ENCODE results near the gene AK9. TPM values are rescaled to one million over a fixed set of nuclear protein-coding genes. Genes with fewer than 3 reads are reported as not detected.

The AK9 gene
- total and polyA plus RNA-seq, 5 donors from 2014 or later: 4.3 to 8.2 (median 6.9) TPM

DNA sequence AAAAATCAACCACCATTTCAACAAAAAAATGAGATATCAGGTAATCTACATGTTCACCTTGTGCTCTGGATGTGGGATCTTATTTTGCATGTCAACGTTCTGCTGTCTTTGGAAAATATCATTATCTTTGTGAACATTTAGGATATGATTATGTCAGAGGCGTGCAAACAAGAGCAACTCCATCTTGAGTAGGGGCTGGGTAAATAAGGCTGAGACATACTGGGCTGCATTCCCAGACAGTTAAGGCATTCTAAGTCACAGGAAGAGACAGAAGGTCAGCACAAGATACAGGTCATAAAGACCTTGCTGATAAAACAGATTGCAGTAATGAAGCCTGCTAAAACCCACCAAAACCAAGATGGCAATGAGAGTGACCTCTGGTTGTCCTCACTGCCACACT lies 179.2 kb downstream of the AK9 start:
- no peaks in the 10 kb centered on the region for H3K36me3 ChIP-seq (ENCODE audit: control insufficient read depth, insufficient read depth, low read length)
- no peak overlapping the region for H3K4me3 ChIP-seq (ENCODE audit: low read depth, low read length)
- no peak overlapping the region for H3K27ac Mint-ChIP-seq
- H3K9me3 ChIP-seq (ENCODE audit: control insufficient read depth in 2 of 2, low read length in 2 of 2): no peaks in the 10 kb centered on the region
- peaks cover 7% of the 10 kb centered on the region for H3K4me1 ChIP-seq (ENCODE audit: control insufficient read depth, insufficient read depth, low read length, poor library complexity, severe bottlenecking)
- no peaks in the 10 kb centered on the region for H3K27me3 ChIP-seq (ENCODE audit: control insufficient read depth, insufficient read depth, low read length)
- H3K27me3 Mint-ChIP-seq: peaks cover 9% of the 10 kb centered on the region
- ATAC-seq (ENCODE audit: low read depth in 2 of 2): no peak
- H3K9me3 Mint-ChIP-seq: peaks cover 0 to 1% (median 0%) of the 10 kb centered on the region in 7 donors
- DNase-seq: no peak
- no peak overlapping the region for H3K27ac ChIP-seq (ENCODE audit: insufficient read depth, low read length, poor library complexity, severe bottlenecking)
- H3K36me3 Mint-ChIP-seq: no peaks in the 10 kb centered on the region
- H3K4me1 Mint-ChIP-seq: peaks cover 12 to 24% (median 19%) of the 10 kb centered on the region in 4 donors
- no peak overlapping the region for H3K4me3 Mint-ChIP-seq

DNA sequence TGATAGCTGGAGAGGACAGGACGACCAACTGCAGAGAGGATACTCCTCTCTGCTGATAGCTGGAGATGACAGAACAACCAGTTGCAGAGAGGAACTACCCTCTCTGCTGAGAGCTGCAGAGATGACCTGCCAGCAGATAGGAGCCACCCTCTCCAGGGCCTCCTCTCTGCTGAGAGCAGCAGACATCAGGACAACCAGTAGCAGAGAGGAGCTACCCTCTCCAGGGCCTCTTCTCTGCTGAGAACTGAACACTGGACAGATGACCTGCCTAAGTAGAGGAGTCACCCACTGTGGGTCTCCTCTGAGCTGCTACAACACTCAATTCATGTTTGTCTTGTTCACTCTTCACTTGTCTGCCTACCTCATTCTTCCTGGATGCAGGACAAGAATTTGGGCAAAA lies 180.6 kb downstream of the AK9 start:
- Mint-ChIP-seq H3K4me1 (peaks cover 6 to 9% (median 7%) of the 10 kb centered on the region in 4 donors), H3K27ac (no peak overlapping the region), H3K36me3 (no peaks in the 10 kb centered on the region), H3K9me3 (peaks cover 0 to 1% (median 0%) of the 10 kb centered on the region in 7 donors), H3K27me3 (peaks cover 12% of the 10 kb centered on the region), H3K4me3 (no peak overlapping the region)
- DNase-seq: no peak
- H3K27ac ChIP-seq (ENCODE audit: insufficient read depth, low read length, poor library complexity, severe bottlenecking): no peak overlapping the region
- H3K36me3 ChIP-seq (ENCODE audit: control insufficient read depth, insufficient read depth, low read length): no peaks in the 10 kb centered on the region
- ATAC-seq (ENCODE audit: low read depth in 2 of 2): no peak
- no peak overlapping the region for H3K4me3 ChIP-seq (ENCODE audit: low read depth, low read length)
- H3K9me3 ChIP-seq (ENCODE audit: control insufficient read depth in 2 of 2, low read length in 2 of 2): no peaks in the 10 kb centered on the region
- H3K4me1 ChIP-seq (ENCODE audit: control insufficient read depth, insufficient read depth, low read length, poor library complexity, severe bottlenecking): no peaks in the 10 kb centered on the region
- no peaks in the 10 kb centered on the region for H3K27me3 ChIP-seq (ENCODE audit: control insufficient read depth, insufficient read depth, low read length)

- Mint-ChIP-seq H3K4me3 (no peak overlapping the region), H3K27me3 (peaks cover 17% of the 10 kb centered on the region)
- no peak for ATAC-seq (ENCODE audit: low read depth in 2 of 2)
These were observed 182.7 kb downstream of the AK9 start for GRCh38 chr6:109508166-109508860.

GRCh38 chr6:109507490-109508072 lies 183.4 kb downstream of the AK9 start:
- H3K4me3 ChIP-seq (ENCODE audit: low read depth, low read length): no peak overlapping the region
- no peak overlapping the region for H3K4me3 Mint-ChIP-seq
- H3K4me1 ChIP-seq (ENCODE audit: control insufficient read depth, insufficient read depth, low read length, poor library complexity, severe bottlenecking): no peaks in the 10 kb centered on the region
- no peak overlapping the region for H3K27ac ChIP-seq (ENCODE audit: insufficient read depth, low read length, poor library complexity, severe bottlenecking)
- no peaks in the 10 kb centered on the region for H3K36me3 ChIP-seq (ENCODE audit: control insufficient read depth, insufficient read depth, low read length)
- H3K9me3 Mint-ChIP-seq: peaks cover 0 to 1% (median 0%) of the 10 kb centered on the region in 7 donors
- no peaks in the 10 kb centered on the region for H3K36me3 Mint-ChIP-seq
- DNase-seq (no peak), ATAC-seq (ENCODE audit: low read depth in 2 of 2) (no peak)
- no peaks in the 10 kb centered on the region for H3K9me3 ChIP-seq (ENCODE audit: control insufficient read depth in 2 of 2, low read length in 2 of 2)
- H3K27me3 ChIP-seq (ENCODE audit: control insufficient read depth, insufficient read depth, low read length): no peaks in the 10 kb centered on the region
- H3K27me3 Mint-ChIP-seq: peaks cover 15% of the 10 kb centered on the region
- H3K4me1 Mint-ChIP-seq: peaks cover 0 to 5% (median 0%) of the 10 kb centered on the region in 4 donors
- H3K27ac Mint-ChIP-seq: no peak overlapping the region

More at GRCh38 chr6:109508166-109508860, 182.7 kb downstream of the AK9 start:
- H3K27ac Mint-ChIP-seq: no peak overlapping the region
- H3K27ac ChIP-seq (ENCODE audit: insufficient read depth, low read length, poor library complexity, severe bottlenecking): no peak overlapping the region
- no peak for DNase-seq
- peaks cover 0 to 5% (median 0%) of the 10 kb centered on the region in 4 donors for H3K4me1 Mint-ChIP-seq
- H3K9me3 Mint-ChIP-seq: peaks cover 0 to 1% (median 0%) of the 10 kb centered on the region in 7 donors
- no peaks in the 10 kb centered on the region for H3K36me3 ChIP-seq (ENCODE audit: control insufficient read depth, insufficient read depth, low read length)
- H3K9me3 ChIP-seq (ENCODE audit: control insufficient read depth in 2 of 2, low read length in 2 of 2): no peaks in the 10 kb centered on the region
- H3K4me1 ChIP-seq (ENCODE audit: control insufficient read depth, insufficient read depth, low read length, poor library complexity, severe bottlenecking): no peaks in the 10 kb centered on the region
- H3K36me3 Mint-ChIP-seq: no peaks in the 10 kb centered on the region
- H3K27me3 ChIP-seq (ENCODE audit: control insufficient read depth, insufficient read depth, low read length): no peaks in the 10 kb centered on the region
- no peak overlapping the region for H3K4me3 ChIP-seq (ENCODE audit: low read depth, low read length)

- H3K4me1 ChIP-seq (ENCODE audit: control insufficient read depth, insufficient read depth, low read length, poor library complexity, severe bottlenecking): no peaks in the 10 kb centered on the region
- Mint-ChIP-seq H3K36me3 (no peaks in the 10 kb centered on the region), H3K27ac (no peak overlapping the region), H3K4me3 (no peak overlapping the region), H3K4me1 (peaks cover 0 to 5% (median 0%) of the 10 kb centered on the region in 4 donors), H3K9me3 (no peaks in the 10 kb centered on the region), H3K27me3 (peaks cover 14% of the 10 kb centered on the region)
- no peaks in the 10 kb centered on the region for H3K9me3 ChIP-seq (ENCODE audit: control insufficient read depth in 2 of 2, low read length in 2 of 2)
- no peaks in the 10 kb centered on the region for H3K27me3 ChIP-seq (ENCODE audit: control insufficient read depth, insufficient read depth, low read length)
- H3K4me3 ChIP-seq (ENCODE audit: low read depth, low read length): no peak overlapping the region
- H3K36me3 ChIP-seq (ENCODE audit: control insufficient read depth, insufficient read depth, low read length): no peaks in the 10 kb centered on the region
- no peak for DNase-seq
- no peak for ATAC-seq (ENCODE audit: low read depth in 2 of 2)
- no peak overlapping the region for H3K27ac ChIP-seq (ENCODE audit: insufficient read depth, low read length, poor library complexity, severe bottlenecking)
These were observed 184.2 kb downstream of the AK9 start for GRCh38 chr6:109506841-109507240.

DNA sequence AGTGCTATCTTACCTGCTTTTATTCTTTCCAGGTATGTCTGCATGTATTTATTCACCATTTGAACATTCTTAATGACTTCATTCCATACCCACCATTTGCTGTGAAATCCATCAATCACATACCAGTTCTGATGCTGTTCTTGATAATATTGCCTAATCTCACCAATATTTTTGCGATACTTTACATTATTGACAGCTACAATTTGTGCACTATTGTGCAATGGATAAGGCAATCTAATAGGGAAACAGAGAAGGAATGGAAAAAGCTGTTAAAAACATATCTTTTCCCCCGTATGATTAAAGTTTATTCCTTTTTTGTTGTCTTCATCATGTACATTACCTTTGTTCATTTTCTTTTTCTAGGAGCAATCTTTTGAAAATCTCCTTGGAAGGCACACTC lies 184.7 kb downstream of the AK9 start:
- no peak overlapping the region for H3K4me3 Mint-ChIP-seq
- H3K27ac Mint-ChIP-seq: no peak overlapping the region
- H3K36me3 ChIP-seq (ENCODE audit: control insufficient read depth, insufficient read depth, low read length): no peaks in the 10 kb centered on the region
- DNase-seq (no peak), ATAC-seq (ENCODE audit: low read depth in 2 of 2) (no peak)
- H3K27me3 Mint-ChIP-seq: peaks cover 14% of the 10 kb centered on the region
- H3K4me1 ChIP-seq (ENCODE audit: control insufficient read depth, insufficient read depth, low read length, poor library complexity, severe bottlenecking): no peaks in the 10 kb centered on the region
- no peak overlapping the region for H3K27ac ChIP-seq (ENCODE audit: insufficient read depth, low read length, poor library complexity, severe bottlenecking)
- no peaks in the 10 kb centered on the region for H3K9me3 ChIP-seq (ENCODE audit: control insufficient read depth in 2 of 2, low read length in 2 of 2)
- no peak overlapping the region for H3K4me3 ChIP-seq (ENCODE audit: low read depth, low read length)
- no peaks in the 10 kb centered on the region for H3K9me3 Mint-ChIP-seq
- H3K27me3 ChIP-seq (ENCODE audit: control insufficient read depth, insufficient read depth, low read length): peaks cover 3% of the 10 kb centered on the region
- peaks cover 0 to 5% (median 0%) of the 10 kb centered on the region in 4 donors for H3K4me1 Mint-ChIP-seq
- no peaks in the 10 kb centered on the region for H3K36me3 Mint-ChIP-seq

DNA sequence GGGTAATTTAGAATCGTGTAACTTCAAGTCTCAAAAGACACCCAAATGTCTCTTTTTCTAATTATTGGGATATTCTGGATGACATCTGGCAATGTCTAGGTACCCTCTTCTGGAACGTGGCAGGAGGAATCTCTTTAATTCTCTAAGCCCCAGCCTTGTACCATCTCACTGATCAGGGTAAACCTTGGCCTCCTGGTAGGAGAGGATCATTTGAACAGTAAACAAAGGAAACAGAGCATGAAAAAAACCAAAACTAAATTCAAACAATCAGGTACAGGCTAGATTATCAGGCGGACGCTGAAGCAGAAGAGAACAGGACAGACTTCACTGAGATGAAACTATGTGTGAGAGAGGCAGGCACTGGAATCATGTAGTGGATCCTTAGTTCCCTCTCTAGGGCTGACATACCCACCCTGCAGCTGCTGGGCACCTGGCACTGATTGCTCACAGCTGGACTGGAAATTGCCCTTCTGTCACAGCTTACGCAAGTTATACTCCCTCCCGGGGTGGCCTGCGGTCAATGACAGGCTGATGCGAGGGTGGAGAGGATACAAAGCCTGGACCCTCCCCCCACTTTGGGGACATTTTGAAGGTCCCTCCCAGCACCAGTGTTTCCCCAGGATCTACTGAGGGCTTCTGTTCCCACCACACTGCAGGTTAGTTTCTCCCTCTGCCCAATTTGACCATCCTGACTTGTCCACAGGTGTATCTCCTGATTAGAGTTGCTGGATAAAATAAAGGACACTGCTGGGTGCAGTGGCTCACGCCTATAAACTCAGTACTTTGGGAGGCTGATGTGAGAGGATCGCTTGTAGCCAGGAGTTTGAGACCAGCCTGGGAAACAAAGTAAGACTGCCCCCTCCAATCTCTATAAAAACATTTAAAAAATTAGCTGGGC lies 187.4 kb downstream of the AK9 start:
- no peaks in the 10 kb centered on the region for H3K4me1 ChIP-seq (ENCODE audit: control insufficient read depth, insufficient read depth, low read length, poor library complexity, severe bottlenecking)
- H3K9me3 ChIP-seq (ENCODE audit: control insufficient read depth in 2 of 2, low read length in 2 of 2): no peaks in the 10 kb centered on the region
- no peaks in the 10 kb centered on the region for H3K36me3 Mint-ChIP-seq
- DNase-seq: no peak
- H3K4me3 Mint-ChIP-seq: no peak overlapping the region
- no peak for ATAC-seq (ENCODE audit: low read depth in 2 of 2)
- H3K27me3 Mint-ChIP-seq: peaks cover 14% of the 10 kb centered on the region
- peaks cover 0 to 5% (median 0%) of the 10 kb centered on the region in 4 donors for H3K4me1 Mint-ChIP-seq
- H3K27ac ChIP-seq (ENCODE audit: insufficient read depth, low read length, poor library complexity, severe bottlenecking): no peak overlapping the region
- H3K36me3 ChIP-seq (ENCODE audit: control insufficient read depth, insufficient read depth, low read length): no peaks in the 10 kb centered on the region
- no peak overlapping the region for H3K27ac Mint-ChIP-seq
- H3K27me3 ChIP-seq (ENCODE audit: control insufficient read depth, insufficient read depth, low read length): peaks cover 4% of the 10 kb centered on the region
- H3K9me3 Mint-ChIP-seq: no peaks in the 10 kb centered on the region
- no peak overlapping the region for H3K4me3 ChIP-seq (ENCODE audit: low read depth, low read length)

Data from CD4-positive, CD25-positive, alpha-beta regulatory T cell (primary cell).